Nephron progenitor cell (in vitro differentiated cells): ENCODE results near the gene ADRM1.

ENCODE experiments used
- DNase-seq: peaks from one replicate; pipeline ENCODE4 v3.0.0; 2021
- H3K27ac Mint-ChIP-seq: 2 replicates; pipeline ENCODE4 v1.8.0; 2021; ENCODE audit warnings: mild to moderate bottlenecking, moderate library complexity, mixed read lengths
- H3K27me3 Mint-ChIP-seq: 2 replicates; pipeline ENCODE4 v1.8.0; 2021; ENCODE audit warnings: mild to moderate bottlenecking, low read depth, mixed read lengths; ENCODE audit not compliant: poor library complexity
- H3K36me3 Mint-ChIP-seq: 2 replicates; pipeline ENCODE4 v1.8.0; 2021; ENCODE audit warnings: low read depth, mixed read lengths
- H3K4me1 Mint-ChIP-seq: 2 replicates; pipeline ENCODE4 v1.8.0; 2021; ENCODE audit warnings: mixed read lengths
- H3K4me3 Mint-ChIP-seq: 2 replicates; pipeline ENCODE4 v1.8.0; 2021; ENCODE audit warnings: mild to moderate bottlenecking, moderate library complexity, mixed read lengths
- H3K9me3 Mint-ChIP-seq: 2 replicates; pipeline ENCODE4 v1.8.0; 2021; ENCODE audit warnings: mild to moderate bottlenecking, moderate library complexity, mixed read lengths
- CTCF ChIP-seq: fragments of 200-600 bp; sonication (generic); IDR thresholded peaks from 2 replicates; pipeline ENCODE4 v1.5.0; 2021; ENCODE audit warnings: antibody characterized with exemption

Gene ADRM1

GRCh38 chr20:62289898-62290297, 12.9 kb upstream of the ADRM1 start:
- H3K4me3 Mint-ChIP-seq = no peak overlapping the region
- no peak for TF ChIP-seq CTCF
- no peaks in the 10 kb centered on the region for H3K27me3 Mint-ChIP-seq
- peaks cover 38% of the 10 kb centered on the region for H3K36me3 Mint-ChIP-seq
- H3K4me1 Mint-ChIP-seq = no peaks in the 10 kb centered on the region
- no peak for DNase-seq
- H3K27ac Mint-ChIP-seq = no peak overlapping the region
- no peaks in the 10 kb centered on the region for H3K9me3 Mint-ChIP-seq

GRCh38 chr20:62291251-62292066, 11.3 kb upstream of the ADRM1 start:
- H3K36me3 Mint-ChIP-seq = peaks cover 49% of the 10 kb centered on the region
- TF ChIP-seq CTCF = no peak

GRCh38 chr20:62292108-62292507, 10.7 kb upstream of the ADRM1 start:
- Mint-ChIP-seq H3K36me3 (peaks cover 49% of the 10 kb centered on the region), H3K4me1 (no peaks in the 10 kb centered on the region), H3K9me3 (no peaks in the 10 kb centered on the region), H3K4me3 (no peak overlapping the region), H3K27ac (no peak overlapping the region), H3K27me3 (no peaks in the 10 kb centered on the region)
- no peak for TF ChIP-seq CTCF
- DNase-seq = no peak

More at GRCh38 chr20:62291251-62292066, 11.3 kb upstream of the ADRM1 start:
- Mint-ChIP-seq H3K27ac (no peak overlapping the region), H3K4me1 (no peaks in the 10 kb centered on the region), H3K9me3 (no peaks in the 10 kb centered on the region), H3K4me3 (no peak overlapping the region), H3K27me3 (no peaks in the 10 kb centered on the region)
- DNase-seq = no peak

- Mint-ChIP-seq H3K27ac (no peak overlapping the region), H3K4me3 (no peak overlapping the region), H3K4me1 (no peaks in the 10 kb centered on the region), H3K36me3 (peaks cover 49% of the 10 kb centered on the region), H3K9me3 (no peaks in the 10 kb centered on the region), H3K27me3 (no peaks in the 10 kb centered on the region)
- DNase-seq = no peak
- TF ChIP-seq CTCF = no peak
Measured at GRCh38 chr20:62293111-62293784, 9.5 kb upstream of the ADRM1 start.

- no peak overlapping the region for H3K4me3 Mint-ChIP-seq
- H3K9me3 Mint-ChIP-seq = no peaks in the 10 kb centered on the region
- TF ChIP-seq CTCF = no peak
- H3K27ac Mint-ChIP-seq = no peak overlapping the region
- H3K36me3 Mint-ChIP-seq = peaks cover 45% of the 10 kb centered on the region
- H3K4me1 Mint-ChIP-seq = no peaks in the 10 kb centered on the region
- DNase-seq = no peak
- no peaks in the 10 kb centered on the region for H3K27me3 Mint-ChIP-seq
Measured at GRCh38 chr20:62293946-62294345, 8.9 kb upstream of the ADRM1 start.

GRCh38 chr20:62294516-62294915, 8.3 kb upstream of the ADRM1 start:
- Mint-ChIP-seq H3K9me3 (no peaks in the 10 kb centered on the region), H3K27ac (no peak overlapping the region), H3K27me3 (no peaks in the 10 kb centered on the region), H3K4me1 (no peaks in the 10 kb centered on the region), H3K4me3 (no peak overlapping the region), H3K36me3 (peaks cover 43% of the 10 kb centered on the region)
- DNase-seq = no peak
- no peak for TF ChIP-seq CTCF
